Activated CD8-positive, alpha-beta T cell treated with anti-CD3 and anti-CD28 coated beads for 36 hours (primary cell): ENCODE results near the gene PRR20G. TPM values are rescaled to one million over a fixed set of nuclear protein-coding genes. Genes with fewer than 3 reads are reported as not detected.

Experiments used
- ATAC-seq: fragments of 200-7000 bp; cut with Tn5 transposase; one replicate; pipeline ENCODE4 v1.10.0; 2021; ENCODE audit warnings: mild to moderate bottlenecking, moderate library complexity
- CTCF ChIA-PET: fragments of 350-600 bp; sonication (Branson Sonifier 250); formaldehyde crosslinking; loops from one replicate; lab custom pipeline; 2021; ENCODE audit warnings: antibody characterized with exemption; lab: Charles Lee
- POLR2A ChIA-PET: fragments of 350-600 bp; sonication (Branson Sonifier 250); formaldehyde crosslinking; loops from one replicate; lab custom pipeline; 2021; ENCODE audit warnings: antibody characterized with exemption; lab: Charles Lee
- DNase-seq: peaks from one replicate; pipeline ENCODE4 v3.0.0-alpha.2; 2020
- H3K27ac Mint-ChIP-seq: one replicate; pipeline ENCODE4 v1.8.0; 2021; ENCODE audit warnings: mild to moderate bottlenecking, mixed read lengths
- H3K27me3 Mint-ChIP-seq: one replicate; pipeline ENCODE4 v1.8.0; 2021; ENCODE audit warnings: mixed read lengths
- H3K36me3 Mint-ChIP-seq: one replicate; pipeline ENCODE4 v1.8.0; 2021; ENCODE audit warnings: low read depth, mixed read lengths
- H3K4me1 Mint-ChIP-seq: one replicate; pipeline ENCODE4 v1.8.0; 2021; ENCODE audit warnings: low read depth, mixed read lengths
- H3K4me3 Mint-ChIP-seq: one replicate; pipeline ENCODE4 v1.8.0; 2021; ENCODE audit warnings: mild to moderate bottlenecking, moderate library complexity, mixed read lengths
- H3K9me3 Mint-ChIP-seq: one replicate; pipeline ENCODE4 v1.8.0; 2021; ENCODE audit warnings: mixed read lengths
- CTCF ChIP-seq: fragments of 200-600 bp; IDR thresholded peaks from one replicate; pipeline ENCODE4 v1.8.0; 2022; ENCODE audit warnings: antibody characterized with exemption, mild to moderate bottlenecking
- intact Hi-C: fragments of 100-400 bp; cut with micrococcal nuclease; formaldehyde crosslinking; loops from one replicate; pipeline ENCODE4 v1.10.0; 2022
- total RNA-seq, 2 experiments: library from RNA; stranded (reverse); gene quantifications; one replicate each; pipeline ENCODE4 v1.2.3, GENCODE V29; 2021

Gene PRR20G
- total RNA-seq, 2 experiments from 2014 or later: not detected

GRCh38 chr3:127291611-127292010 is 3.8 kb upstream of the PRR20G start:
- CTCF ChIA-PET: interaction anchor here (0.7 kb wide), 1 partner anchor 114 kb away, joined by 3 read pairs; no protein-coding TSS in a partner anchor
- Mint-ChIP-seq H3K9me3 (peaks cover 4% of the 10 kb centered on the region), H3K36me3 (no peaks in the 10 kb centered on the region), H3K27me3 (peaks cover 5% of the 10 kb centered on the region), H3K4me3 (no peak overlapping the region), H3K27ac (no peak overlapping the region), H3K4me1 (no peaks in the 10 kb centered on the region)
- DNase-seq: peak; percentile 24
- intact Hi-C loops: no loop called here
- POLR2A ChIA-PET: no interaction called here
- no peak for TF ChIP-seq CTCF
- ATAC-seq: peak; percentile 55

GRCh38 chr3:127291114-127291513 is 3.3 kb upstream of the PRR20G start:
- DNase-seq (no peak), ATAC-seq (no peak)
- no peaks in the 10 kb centered on the region for H3K36me3 Mint-ChIP-seq
- peaks cover 5% of the 10 kb centered on the region for H3K27me3 Mint-ChIP-seq
- ChIA-PET POLR2A (no interaction called here), CTCF (interaction anchor here (0.7 kb wide), 1 partner anchor 115 kb away, joined by 3 read pairs; no protein-coding TSS in a partner anchor)
- H3K4me3 Mint-ChIP-seq: no peak overlapping the region
- H3K9me3 Mint-ChIP-seq: peaks cover 8% of the 10 kb centered on the region
- H3K4me1 Mint-ChIP-seq: no peaks in the 10 kb centered on the region
- no peak overlapping the region for H3K27ac Mint-ChIP-seq
- intact Hi-C loops: no loop called here
- no peak for TF ChIP-seq CTCF

- TF ChIP-seq CTCF: no peak
- POLR2A ChIA-PET: no interaction called here
- no peak overlapping the region for H3K27ac Mint-ChIP-seq
- H3K27me3 Mint-ChIP-seq: peaks cover 5% of the 10 kb centered on the region
- intact Hi-C loops: no loop called here
- H3K36me3 Mint-ChIP-seq: no peaks in the 10 kb centered on the region
- DNase-seq (peak; percentile 21), ATAC-seq (peak; percentile 13)
- peaks cover 8% of the 10 kb centered on the region for H3K9me3 Mint-ChIP-seq
- H3K4me3 Mint-ChIP-seq: no peak overlapping the region
- CTCF ChIA-PET: no interaction called here
- no peaks in the 10 kb centered on the region for H3K4me1 Mint-ChIP-seq
These were observed 2.1 kb upstream of the PRR20G start for GRCh38 chr3:127289706-127290575.

- Mint-ChIP-seq H3K4me3 (no peak overlapping the region), H3K4me1 (no peaks in the 10 kb centered on the region), H3K27me3 (no peaks in the 10 kb centered on the region), H3K9me3 (peaks cover 8% of the 10 kb centered on the region), H3K27ac (no peak overlapping the region), H3K36me3 (no peaks in the 10 kb centered on the region)
- intact Hi-C loops: no loop called here
- ATAC-seq (peak; percentile 53), DNase-seq (peak; percentile 28)
- TF ChIP-seq CTCF: no peak
- ChIA-PET POLR2A (no interaction called here), CTCF (interaction anchor here (1.1 kb wide), 1 partner anchor 13 kb away, joined by 3 read pairs; no protein-coding TSS in a partner anchor)
These were observed 1.3 kb upstream of the PRR20G start for GRCh38 chr3:127288921-127289705.
